HepG2 (cell line): ENCODE measurements around the gene TAS2R7. TPM values are rescaled to one million over a fixed set of nuclear protein-coding genes. Genes with fewer than 3 reads are reported as not detected.

Experiments
- ATAC-seq: fragments of 200-7000 bp; cut with Tn5 transposase; 3 replicates; pipeline ENCODE4 v1.9.1; 2020; ENCODE audit warnings: mild to moderate bottlenecking, moderate library complexity
- BruUV-seq: library from RNA; stranded (reverse); fragments of 400-500 nt; replicated peaks from 2 replicates; lab custom pipeline; 2021; lab: Mats Ljungman, UMichigan
- CTCF ChIA-PET: fragments of 300-600 bp; formaldehyde crosslinking; extraction: SDS; loops from one replicate; lab custom pipeline; 2021; ENCODE audit warnings: low total read pairs, inconsistent platforms, low intra/inter-chr PET ratio; lab: Yijun Ruan, JAX
- POLR2A ChIA-PET: fragments of 350-600 bp; sonication (Branson Sonifier 250); formaldehyde crosslinking; loops from one replicate; lab custom pipeline; 2020; ENCODE audit warnings: antibody characterized with exemption, inconsistent platforms; lab: Yijun Ruan, JAX
- DNase-seq: peaks from one replicate; pipeline ENCODE4 v3.0.0-alpha.2; 2015; ENCODE audit warnings: low spot score
- FAIRE-seq: peaks from 3 replicates; lab custom pipeline; 2011; peaks lifted over from hg19 to GRCh38; lab: Jason Lieb, UNC
- H2AFZ ChIP-seq: one replicate; pipeline ENCODE4 v1.6.1; 2011; ENCODE audit warnings: low read length, inconsistent platforms
- H3K27ac ChIP-seq: fragments of 300-600 bp; 3 replicates; pipeline ENCODE4 v1.8.0; 2011; ENCODE audit warnings: mixed run types, mild to moderate bottlenecking, mixed read lengths, low read length, inconsistent platforms; ENCODE audit not compliant: insufficient read depth; ENCODE audit errors: extremely low read length
- H3K27me3 ChIP-seq, 2 experiments: fragments of 200-600 bp in 1 of 2; 2 replicates in 1 of 2; 3 replicates in 1 of 2; pipeline versions ENCODE4 v1.6.0 to v1.8.0; 2011; ENCODE audit warnings: low read length in 2 of 2, mild to moderate bottlenecking in 2 of 2, moderate library complexity in 2 of 2, inconsistent platforms in 1 of 2; ENCODE audit not compliant: insufficient read depth in 2 of 2, control insufficient read depth in 1 of 2
- H3K36me3 ChIP-seq, 2 experiments: fragments of 200-600 bp in 1 of 2; replicated peaks in 1 of 2; 2 replicates in 1 of 2; 3 replicates in 1 of 2; pipeline versions ENCODE4 v1.5.1 to v1.8.0; 2011; ENCODE audit warnings: low read length in 2 of 2, inconsistent platforms in 1 of 2; ENCODE audit not compliant: insufficient read depth in 2 of 2, control insufficient read depth in 1 of 2
- H3K4me1 ChIP-seq: 2 replicates; pipeline ENCODE4 v1.5.1; 2012; ENCODE audit warnings: low read length, inconsistent platforms; ENCODE audit not compliant: insufficient read depth
- H3K4me2 ChIP-seq: 2 replicates; pipeline ENCODE4 v1.6.0; 2011; ENCODE audit warnings: low read depth, low read length, inconsistent platforms
- H3K4me3 ChIP-seq, 3 experiments: fragments of 200-600 bp in 1 of 3; sonication (generic), shearing (Covaris generic) in 1 of 3; replicated peaks in 1 of 3; 2 replicates each; pipeline ENCODE4 v1.5.1; 2011 to 2016; ENCODE audit warnings: low read length in 3 of 3, inconsistent platforms in 2 of 3, low read depth in 2 of 3, mild to moderate bottlenecking in 2 of 3, control low read depth in 1 of 3, mixed read lengths in 1 of 3; ENCODE audit not compliant: insufficient read depth in 1 of 3
- H3K79me2 ChIP-seq: one replicate; pipeline ENCODE4 v1.6.1; 2011; ENCODE audit warnings: low read length, inconsistent platforms; ENCODE audit not compliant: insufficient read depth
- H3K9ac ChIP-seq: 2 replicates; pipeline ENCODE4 v1.6.0; 2011; ENCODE audit warnings: mild to moderate bottlenecking, low read depth, low read length, inconsistent platforms; ENCODE audit not compliant: insufficient read depth
- H3K9me3 ChIP-seq: 2 replicates; pipeline ENCODE4 v1.5.1; 2012; ENCODE audit warnings: mild to moderate bottlenecking, low read length
- H4K20me1 ChIP-seq: 2 replicates; pipeline ENCODE4 v1.6.0; 2011; ENCODE audit warnings: inconsistent platforms, mild to moderate bottlenecking, low read length, moderate library complexity; ENCODE audit not compliant: insufficient read depth
- ARHGAP35 ChIP-seq: sonication (generic); formaldehyde crosslinking; IDR thresholded peaks from 2 replicates; pipeline ENCODE4 v1.9.0; 2022; ENCODE audit warnings: mild to moderate bottlenecking, inconsistent platforms, moderate library complexity, missing genetic modification reagents, borderline replicate concordance
- HDAC1 ChIP-seq: sonication (generic); formaldehyde crosslinking; IDR thresholded peaks from 2 replicates; pipeline ENCODE4 v1.5.1; 2020; ENCODE audit warnings: mild to moderate bottlenecking, missing genetic modification reagents
- HHEX ChIP-seq: IDR thresholded peaks from 2 replicates; pipeline ENCODE4 v1.6.1; 2016; ENCODE audit warnings: control low read depth
- MXI1 ChIP-seq: IDR thresholded peaks from 3 replicates; pipeline ENCODE4 v1.6.1; 2012; ENCODE audit warnings: low read depth, low read length, inconsistent platforms, borderline replicate concordance
- POLR2AphosphoS2 ChIP-seq: IDR thresholded peaks from 2 replicates; pipeline ENCODE4 v1.6.1; 2011; ENCODE audit warnings: low read depth, low read length, improper control_type of control experiment
- SP140L ChIP-seq: sonication (generic); formaldehyde crosslinking; IDR thresholded peaks from 2 replicates; pipeline ENCODE4 v1.4.0; 2020; ENCODE audit warnings: missing genetic modification reagents, borderline replicate concordance
- ZNF296 ChIP-seq: sonication (generic); formaldehyde crosslinking; conservative IDR thresholded peaks from 2 replicates; pipeline ENCODE4 v1.5.0; 2020; ENCODE audit warnings: mild to moderate bottlenecking, missing genetic modification reagents
- ZNF468 ChIP-seq: sonication (generic); formaldehyde crosslinking; IDR thresholded peaks from 2 replicates; pipeline ENCODE4 v1.8.0; 2022; ENCODE audit warnings: mild to moderate bottlenecking, moderate library complexity, missing genetic modification reagents
- ZNF501 ChIP-seq: sonication (generic); formaldehyde crosslinking; IDR thresholded peaks from 2 replicates; pipeline ENCODE4 v1.5.1; 2020; ENCODE audit warnings: mild to moderate bottlenecking, moderate library complexity, missing genetic modification reagents
- WGBS: methylation state at CpG from one replicate; pipeline ENCODE4 v1.1.6; 2017; ENCODE audit warnings: low lambda C conversion rate; 5-methylcytosine and 5-hydroxymethylcytosine counted together
- in situ Hi-C: cut with HindIII; loops from 2 replicates; pipeline ENCODE4 v1.10.0; 2017; ENCODE audit warnings: low pct_unique_long_range_greater_than_20kb; ENCODE audit not compliant: extremely low pct_ligation_motif_present
- intact Hi-C: fragments of 100-400 bp; cut with micrococcal nuclease; formaldehyde crosslinking; loops from one replicate; pipeline ENCODE4 v1.10.0; 2022; ENCODE audit not compliant: unreplicated experiment
- polyA plus RNA-seq, 8 experiments: library from polyadenylated mRNA; depleted of rRNA in 3 of 8; stranded (reverse) in 7 of 8; unstranded in 1 of 8; fragments of >200 nt; fragmentation: Illumina TruSeq in 4 of 8; extraction: Trizol in 4 of 8; gene quantifications; 2 replicates each; pipeline versions ENCODE4 v1.2.1 to v1.2.3, GENCODE V29; 2011 to 2016; ENCODE audit warnings: low read depth in 4 of 8, missing spikeins in 1 of 8, mixed read lengths in 1 of 8; ENCODE audit not compliant: insufficient read depth in 1 of 8
- total RNA-seq, 5 experiments: library from RNA; depleted of rRNA; stranded (reverse); fragments of >200 nt; fragmentation: Illumina TruSeq; extraction: Trizol; gene quantifications; 2 replicates each; pipeline ENCODE4 v1.2.3, GENCODE V29; 2016; ENCODE audit warnings: low read depth in 1 of 5
- TF ChIP-seq, protein P1 (sequence below): sonication (generic); formaldehyde crosslinking; IDR thresholded peaks from 2 replicates; pipeline ENCODE4 v1.8.0; 2022; ENCODE audit warnings: missing genetic modification reagents, mild to moderate bottlenecking, inconsistent platforms, borderline replicate concordance
- TF ChIP-seq, protein P2 (sequence below), 2 experiments: sonication (generic) in 1 of 2; formaldehyde crosslinking in 1 of 2; IDR thresholded peaks; 2 replicates each; pipeline versions ENCODE4 v1.5.1 to v1.6.1; 2011 to 2020; ENCODE audit warnings: borderline replicate concordance in 1 of 2, low read depth in 1 of 2, low read length in 1 of 2, mild to moderate bottlenecking in 1 of 2, missing genetic modification reagents in 1 of 2, moderate library complexity in 1 of 2
- TF ChIP-seq, protein P3 (sequence below): sonication (generic); formaldehyde crosslinking; IDR thresholded peaks from 2 replicates; pipeline ENCODE4 v1.5.1; 2020; ENCODE audit warnings: mild to moderate bottlenecking, missing genetic modification reagents

The TAS2R7 gene
- total and polyA plus RNA-seq, 2 of the 13 experiments (the other 11 are each of a cell fraction or from before 2014, with no cell fraction given), result not detected

DNA sequence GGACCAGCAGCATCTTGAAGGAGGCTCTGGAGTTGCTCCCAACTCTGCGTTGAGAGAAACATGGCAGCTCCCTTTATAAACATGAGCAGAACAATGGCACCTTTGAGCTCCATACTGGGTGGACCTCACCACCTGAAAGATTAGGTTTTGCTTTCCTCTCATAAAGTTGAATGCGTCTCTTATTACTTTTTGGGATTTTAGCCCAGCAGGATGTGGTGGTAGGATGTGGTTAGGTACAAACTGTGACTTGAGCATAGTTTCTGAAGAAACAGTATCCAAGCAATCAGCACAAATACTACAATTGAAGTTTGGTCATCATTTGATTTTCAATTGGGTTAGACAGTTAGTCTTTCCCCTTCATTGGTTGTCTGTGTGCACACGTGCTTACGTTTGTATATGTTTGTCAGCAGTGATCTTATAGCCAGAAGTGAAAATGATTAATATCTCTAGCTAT is 47.0 kb upstream of the TAS2R7 start, which contains the start of gene PRR4:
PRR4 (minus strand) TSS at position 51 of the 454 bp plus-strand sequence; CDS start at position 13, 38 bp downstream.
- no peaks in the 10 kb centered on the region for H3K9me3 ChIP-seq
- H3K9ac ChIP-seq, result no peak within 1 kb of the TSS
- H3K27me3 ChIP-seq, result no peaks in the 10 kb centered on the region
- 99% methylated on average over 4 of the region's 4 CpGs for WGBS
- ChIA-PET CTCF (no interaction called here), POLR2A (no interaction called here)
- peaks cover 5% of the 10 kb centered on the region in 2 experiments; a peak in 3 of 5 replicates for H3K36me3 ChIP-seq
- DNase-seq (no peak), ATAC-seq (no peak), FAIRE-seq (no peak)
- no peak within 1 kb of the TSS for H3K27ac ChIP-seq
- H4K20me1 ChIP-seq, result no peaks in the 10 kb centered on the region
- BruUV-seq, result no TSS peak
- H2AFZ ChIP-seq, result no peak within 1 kb of the TSS
- H3K4me2 ChIP-seq, result no peak within 1 kb of the TSS
- TF ChIP-seq HDAC1 (CRISPR knock-in tag), result no peak
- TF ChIP-seq ZNF296, result no peak
- TF ChIP-seq MXI1, result no peak
- TF ChIP-seq, protein P1, sequence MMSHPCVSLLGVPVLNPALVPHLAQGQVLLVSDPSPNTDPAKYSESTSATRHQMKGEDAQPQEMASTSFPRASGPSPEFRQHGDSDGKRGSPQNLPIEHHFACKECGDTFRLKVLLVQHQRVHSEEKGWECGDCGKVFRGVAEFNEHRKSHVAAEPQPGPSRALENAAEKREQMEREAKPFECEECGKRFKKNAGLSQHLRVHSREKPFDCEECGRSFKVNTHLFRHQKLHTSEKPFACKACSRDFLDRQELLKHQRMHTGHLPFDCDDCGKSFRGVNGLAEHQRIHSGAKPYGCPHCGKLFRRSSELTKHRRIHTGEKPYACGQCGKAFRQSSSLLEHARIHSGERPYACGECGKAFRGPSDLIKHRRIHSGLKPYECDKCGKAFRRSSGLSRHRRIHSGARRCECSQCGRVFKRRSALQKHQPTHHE (CRISPR knock-in tag), result no peak
- no peak for TF ChIP-seq ZNF468 (CRISPR knock-in tag)
- no peaks in the 10 kb centered on the region for H3K4me1 ChIP-seq
- intact Hi-C loops, result no loop called here
- H3K4me3 ChIP-seq, result no peak within 1 kb of the TSS
- in situ Hi-C loops, result no loop called here
- H3K79me2 ChIP-seq, result no peaks in the 10 kb centered on the region

DNA sequence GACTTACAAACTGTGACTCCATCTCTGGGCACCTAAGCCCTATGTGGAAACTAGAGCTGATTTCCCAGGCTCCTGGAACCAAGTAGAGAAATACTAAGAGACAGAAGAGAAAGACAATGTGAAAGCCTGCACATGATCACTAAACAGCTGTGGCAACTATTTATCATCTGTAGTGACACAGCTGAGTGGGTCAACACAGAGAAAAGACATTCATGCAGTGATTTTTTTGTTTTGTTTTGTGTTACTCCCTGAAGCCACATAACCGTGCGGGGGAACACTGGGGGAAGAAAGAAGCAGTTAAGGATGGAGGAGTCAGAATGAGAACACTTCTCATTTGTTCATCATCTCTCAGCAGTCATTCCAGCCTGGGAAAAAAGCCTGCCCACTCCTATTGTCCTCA is 45.3 kb upstream of the TAS2R7 start:
- POLR2A ChIA-PET, result no interaction called here
- no peak for DNase-seq
- Histone ChIP-seq H3K36me3 (peaks cover 5% of the 10 kb centered on the region in 2 experiments; a peak in 3 of 5 replicates), H3K9me3 (no peaks in the 10 kb centered on the region), H3K79me2 (no peaks in the 10 kb centered on the region), H4K20me1 (no peaks in the 10 kb centered on the region), H3K4me2 (no peak overlapping the region), H2AFZ (no peak overlapping the region), H3K27me3 (no peaks in the 10 kb centered on the region), H3K9ac (no peak overlapping the region), H3K27ac (no peak overlapping the region), H3K4me1 (no peaks in the 10 kb centered on the region), H3K4me3 (no peak overlapping the region)
- WGBS, result 50% methylated on average over 2 of the region's 2 CpGs
- BruUV-seq, result no TSS peak
- in situ Hi-C loops, result no loop called here
- no peak for FAIRE-seq
- CTCF ChIA-PET, result no interaction called here
- ATAC-seq, result no peak
- intact Hi-C loops, result no loop called here
- TF ChIP-seq HHEX (no peak), ARHGAP35 (CRISPR knock-in tag) (no peak), SP140L (CRISPR knock-in tag) (no peak), POLR2AphosphoS2 (no peak), ZNF501 (CRISPR knock-in tag) (no peak)
- TF ChIP-seq, protein P2, sequence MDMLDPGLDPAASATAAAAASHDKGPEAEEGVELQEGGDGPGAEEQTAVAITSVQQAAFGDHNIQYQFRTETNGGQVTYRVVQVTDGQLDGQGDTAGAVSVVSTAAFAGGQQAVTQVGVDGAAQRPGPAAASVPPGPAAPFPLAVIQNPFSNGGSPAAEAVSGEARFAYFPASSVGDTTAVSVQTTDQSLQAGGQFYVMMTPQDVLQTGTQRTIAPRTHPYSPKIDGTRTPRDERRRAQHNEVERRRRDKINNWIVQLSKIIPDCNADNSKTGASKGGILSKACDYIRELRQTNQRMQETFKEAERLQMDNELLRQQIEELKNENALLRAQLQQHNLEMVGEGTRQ (IDR thresholded peaks at IDR 0.05; ENCODE audit: low read depth, low read length), result no peak
- TF ChIP-seq, protein P2 (CRISPR knock-in tag; IDR thresholded peaks at IDR 0.05; ENCODE audit: borderline replicate concordance), result no peak
- TF ChIP-seq, protein P3, sequence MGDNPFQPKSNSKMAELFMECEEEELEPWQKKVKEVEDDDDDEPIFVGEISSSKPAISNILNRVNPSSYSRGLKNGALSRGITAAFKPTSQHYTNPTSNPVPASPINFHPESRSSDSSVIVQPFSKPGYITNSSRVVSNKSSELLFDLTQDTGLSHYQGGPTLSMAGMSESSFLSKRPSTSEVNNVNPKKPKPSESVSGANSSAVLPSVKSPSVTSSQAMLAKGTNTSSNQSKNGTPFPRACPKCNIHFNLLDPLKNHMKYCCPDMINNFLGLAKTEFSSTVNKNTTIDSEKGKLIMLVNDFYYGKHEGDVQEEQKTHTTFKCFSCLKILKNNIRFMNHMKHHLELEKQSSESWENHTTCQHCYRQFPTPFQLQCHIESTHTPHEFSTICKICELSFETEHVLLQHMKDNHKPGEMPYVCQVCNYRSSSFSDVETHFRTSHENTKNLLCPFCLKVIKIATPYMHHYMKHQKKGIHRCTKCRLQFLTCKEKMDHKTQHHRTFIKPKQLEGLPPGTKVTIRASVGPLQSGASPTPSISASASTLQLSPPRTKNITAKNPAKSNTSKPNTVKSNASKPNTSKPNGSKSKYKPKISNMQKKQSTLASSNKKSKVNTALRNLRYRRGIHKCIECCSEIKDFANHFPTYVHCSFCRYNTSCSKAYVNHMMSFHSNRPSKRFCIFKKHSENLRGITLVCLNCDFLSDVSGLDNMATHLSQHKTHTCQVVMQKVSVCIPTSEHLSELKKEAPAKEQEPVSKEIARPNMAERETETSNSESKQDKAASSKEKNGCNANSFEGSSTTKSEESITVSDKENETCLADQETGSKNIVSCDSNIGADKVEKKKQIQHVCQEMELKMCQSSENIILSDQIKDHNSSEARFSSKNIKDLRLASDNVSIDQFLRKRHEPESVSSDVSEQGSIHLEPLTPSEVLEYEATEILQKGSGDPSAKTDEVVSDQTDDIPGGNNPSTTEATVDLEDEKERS (CRISPR knock-in tag), result no peak
